Caco-2 (cell line): ENCODE results near the gene ERF. TPM values are rescaled to one million over a fixed set of nuclear protein-coding genes. Genes with fewer than 3 reads are reported as not detected.

Experiments used
- BruUV-seq: library from RNA; stranded (reverse); fragments of 400-500 nt; replicated peaks from 2 replicates; lab custom pipeline; 2021; lab: Mats Ljungman, UMichigan
- CTCF ChIA-PET: fragments of 300-600 bp; sonication (Branson Sonifier 250); formaldehyde crosslinking; loops from one replicate; lab custom pipeline; 2022; ENCODE audit warnings: antibody characterized with exemption; lab: Charles Lee
- POLR2A ChIA-PET: fragments of 300-600 bp; sonication (Branson Sonifier 250); formaldehyde crosslinking; loops from one replicate; lab custom pipeline; 2022; ENCODE audit warnings: antibody characterized with exemption; lab: Charles Lee
- DNase-seq, 2 experiments: peaks; one replicate each; pipeline versions ENCODE4 v3.0.0 to v3.0.0-alpha.2; 2020 to 2022
- H3K27me3 ChIP-seq: replicated peaks from 2 replicates; pipeline ENCODE4 v1.6.0; 2011; ENCODE audit warnings: low read length; ENCODE audit not compliant: control insufficient read depth, insufficient read depth
- H3K36me3 ChIP-seq: 2 replicates; pipeline ENCODE4 v1.5.1; 2011; ENCODE audit warnings: low read length; ENCODE audit not compliant: control insufficient read depth, insufficient read depth
- H3K4me1 ChIP-seq: fragments of 250-450 bp; sonication (Bioruptor Pico); 2 replicates; pipeline ENCODE4 v1.5.1; 2020; ENCODE audit warnings: mild to moderate bottlenecking
- H3K4me3 ChIP-seq: 2 replicates; pipeline ENCODE4 v1.5.1; 2011; ENCODE audit warnings: low read depth, mild to moderate bottlenecking, control low read depth, low read length
- H3K9me3 ChIP-seq: fragments of 250-450 bp; sonication (Bioruptor Pico); 2 replicates; pipeline ENCODE4 v1.5.1; 2020; ENCODE audit warnings: mild to moderate bottlenecking, moderate library complexity
- H3K27ac Mint-ChIP-seq: one replicate; pipeline ENCODE4 v1.8.0; 2022; ENCODE audit warnings: mixed read lengths; ENCODE audit not compliant: unreplicated experiment
- H3K27me3 Mint-ChIP-seq: one replicate; pipeline ENCODE4 v1.8.0; 2022; ENCODE audit warnings: mixed read lengths; ENCODE audit not compliant: insufficient read depth, unreplicated experiment
- H3K36me3 Mint-ChIP-seq: one replicate; pipeline ENCODE4 v1.8.0; 2022; ENCODE audit warnings: mild to moderate bottlenecking, mixed read lengths; ENCODE audit not compliant: insufficient read depth, unreplicated experiment
- H3K4me1 Mint-ChIP-seq: one replicate; pipeline ENCODE4 v1.8.0; 2022; ENCODE audit warnings: low read depth, mixed read lengths; ENCODE audit not compliant: unreplicated experiment
- H3K4me3 Mint-ChIP-seq: one replicate; pipeline ENCODE4 v1.8.0; 2022; ENCODE audit warnings: mild to moderate bottlenecking, moderate library complexity, mixed read lengths; ENCODE audit not compliant: unreplicated experiment
- H3K9me3 Mint-ChIP-seq: one replicate; pipeline ENCODE4 v1.8.0; 2022; ENCODE audit warnings: mixed read lengths; ENCODE audit not compliant: unreplicated experiment
- CTCF ChIP-seq, 2 experiments: fragments of 200-600 bp in 1 of 2; IDR thresholded peaks; 1 replicate in 1 of 2; 2 replicates in 1 of 2; pipeline versions ENCODE4 v1.5.1 to v1.8.0; 2011 to 2022; ENCODE audit warnings: antibody characterized with exemption in 1 of 2, control low read depth in 1 of 2, inconsistent platforms in 1 of 2, low read depth in 1 of 2, low read length in 1 of 2, mild to moderate bottlenecking in 1 of 2, moderate library complexity in 1 of 2; ENCODE audit not compliant: insufficient read depth in 1 of 2, severe bottlenecking in 1 of 2, unreplicated experiment in 1 of 2
- intact Hi-C: fragments of 100-400 bp; cut with micrococcal nuclease; formaldehyde crosslinking; loops from one replicate; pipeline ENCODE4 v1.10.0; 2022; ENCODE audit not compliant: unreplicated experiment
- total RNA-seq: library from RNA; stranded (reverse); gene quantifications from 2 replicates; pipeline ENCODE4 v1.2.3, GENCODE V29; 2022

Gene ERF
- total RNA-seq, 1 experiment from 2014 or later = 149 TPM

- no peak for TF ChIP-seq CTCF (IDR thresholded peaks at IDR 0.05; ENCODE audit: insufficient read depth in 1 of 2, low read depth in 1 of 2, low read length in 1 of 2, severe bottlenecking in 1 of 2, unreplicated experiment in 1 of 2)
- H3K4me3 Mint-ChIP-seq = no peak overlapping the region
- no TSS peak for BruUV-seq
- H3K4me1 Mint-ChIP-seq = peaks cover 16% of the 10 kb centered on the region
- intact Hi-C loops = no loop called here
- no peak overlapping the region for H3K27ac Mint-ChIP-seq
- H3K4me1 ChIP-seq = peaks cover 10% of the 10 kb centered on the region
- POLR2A ChIA-PET = no interaction called here
- H3K9me3 ChIP-seq = no peaks in the 10 kb centered on the region
- no peaks in the 10 kb centered on the region for H3K27me3 ChIP-seq
- no peaks in the 10 kb centered on the region for H3K36me3 ChIP-seq
- no peak for DNase-seq
- H3K4me3 ChIP-seq = no peak overlapping the region
- CTCF ChIA-PET = no interaction called here
- no peaks in the 10 kb centered on the region for H3K9me3 Mint-ChIP-seq
- peaks cover 15% of the 10 kb centered on the region for H3K36me3 Mint-ChIP-seq
- H3K27me3 Mint-ChIP-seq = no peaks in the 10 kb centered on the region
These were observed 21.4 kb upstream of the ERF start for GRCh38 chr19:42276284-42276683.

- BruUV-seq = no TSS peak
- no peak for DNase-seq
- Histone ChIP-seq H3K4me3 (no peak overlapping the region), H3K9me3 (no peaks in the 10 kb centered on the region), H3K4me1 (peaks cover 9% of the 10 kb centered on the region; the same call in 1 of the 2 replicates), H3K27me3 (no peaks in the 10 kb centered on the region), H3K36me3 (no peaks in the 10 kb centered on the region)
- no peak for TF ChIP-seq CTCF (IDR thresholded peaks at IDR 0.05; ENCODE audit: insufficient read depth in 1 of 2, low read depth in 1 of 2, low read length in 1 of 2, severe bottlenecking in 1 of 2, unreplicated experiment in 1 of 2)
- H3K36me3 Mint-ChIP-seq = peaks cover 15% of the 10 kb centered on the region
- H3K9me3 Mint-ChIP-seq = no peaks in the 10 kb centered on the region
- intact Hi-C loops = no loop called here
- H3K27ac Mint-ChIP-seq = no peak overlapping the region
- no peak overlapping the region for H3K4me3 Mint-ChIP-seq
- H3K27me3 Mint-ChIP-seq = no peaks in the 10 kb centered on the region
- H3K4me1 Mint-ChIP-seq = peaks cover 16% of the 10 kb centered on the region
- POLR2A ChIA-PET = no interaction called here
- CTCF ChIA-PET = no interaction called here
These were observed 20.6 kb upstream of the ERF start for GRCh38 chr19:42275517-42275916.

GRCh38 chr19:42275103-42275502 lies 20.2 kb upstream of the ERF start:
- Histone ChIP-seq H3K27me3 (no peaks in the 10 kb centered on the region), H3K9me3 (no peaks in the 10 kb centered on the region), H3K36me3 (no peaks in the 10 kb centered on the region), H3K4me1 (peaks cover 13% of the 10 kb centered on the region; the same call in 1 of the 2 replicates), H3K4me3 (no peak overlapping the region)
- H3K9me3 Mint-ChIP-seq = no peaks in the 10 kb centered on the region
- H3K27ac Mint-ChIP-seq = no peak overlapping the region
- no peak overlapping the region for H3K4me3 Mint-ChIP-seq
- H3K27me3 Mint-ChIP-seq = no peaks in the 10 kb centered on the region
- ChIA-PET POLR2A (no interaction called here), CTCF (no interaction called here)
- DNase-seq = no peak
- no peak for TF ChIP-seq CTCF (IDR thresholded peaks at IDR 0.05; ENCODE audit: insufficient read depth in 1 of 2, low read depth in 1 of 2, low read length in 1 of 2, severe bottlenecking in 1 of 2, unreplicated experiment in 1 of 2)
- H3K36me3 Mint-ChIP-seq = peaks cover 15% of the 10 kb centered on the region
- intact Hi-C loops = no loop called here
- no TSS peak for BruUV-seq
- H3K4me1 Mint-ChIP-seq = peaks cover 16% of the 10 kb centered on the region
